Measurements from ENCODE around the gene ITPRID1. TPM values are rescaled to one million over a fixed set of nuclear protein-coding genes. Genes with fewer than 3 reads are reported as not detected.

The ITPRID1 gene
- total RNA-seq, 1 experiment from 2014 or later: not detected

GRCh38 chr7:31562002-31562401 is 48.1 kb downstream of the ITPRID1 start:
- Histone ChIP-seq H3K27ac (ENCODE audit: low read length) (no peak overlapping the region), H3K27me3 (ENCODE audit: low read length) (peaks cover 80% of the 10 kb centered on the region), H3K4me2 (ENCODE audit: low read length) (no peak overlapping the region), H3K9me2 (replicated peaks; ENCODE audit: low read length) (no peaks in the 10 kb centered on the region), H3K4me1 (ENCODE audit: insufficient read depth, low read length) (no peaks in the 10 kb centered on the region), H3F3A (ENCODE audit: low read length, unreplicated experiment) (no peaks in the 10 kb centered on the region), H3K36me3 (ENCODE audit: low read depth, low read length) (no peaks in the 10 kb centered on the region), H3K4me3 (ENCODE audit: low read length) (no peak overlapping the region), H4K20me1 (ENCODE audit: low read length) (no peaks in the 10 kb centered on the region), H2AFZ (ENCODE audit: low read length) (no peak overlapping the region), H3K9ac (ENCODE audit: low read length) (no peak overlapping the region), H3K79me2 (ENCODE audit: low read length) (no peaks in the 10 kb centered on the region), H3K9me3 (ENCODE audit: low read length) (no peaks in the 10 kb centered on the region)
- ATAC-seq (no peak), DNase-seq (no peak)
- ChIA-PET POLR2A (ENCODE audit: unreplicated experiment) (no interaction called here), CTCF (no interaction called here)
- no TSS peak for BruUV-seq (replicated peaks)
- TF ChIP-seq, protein P1, sequence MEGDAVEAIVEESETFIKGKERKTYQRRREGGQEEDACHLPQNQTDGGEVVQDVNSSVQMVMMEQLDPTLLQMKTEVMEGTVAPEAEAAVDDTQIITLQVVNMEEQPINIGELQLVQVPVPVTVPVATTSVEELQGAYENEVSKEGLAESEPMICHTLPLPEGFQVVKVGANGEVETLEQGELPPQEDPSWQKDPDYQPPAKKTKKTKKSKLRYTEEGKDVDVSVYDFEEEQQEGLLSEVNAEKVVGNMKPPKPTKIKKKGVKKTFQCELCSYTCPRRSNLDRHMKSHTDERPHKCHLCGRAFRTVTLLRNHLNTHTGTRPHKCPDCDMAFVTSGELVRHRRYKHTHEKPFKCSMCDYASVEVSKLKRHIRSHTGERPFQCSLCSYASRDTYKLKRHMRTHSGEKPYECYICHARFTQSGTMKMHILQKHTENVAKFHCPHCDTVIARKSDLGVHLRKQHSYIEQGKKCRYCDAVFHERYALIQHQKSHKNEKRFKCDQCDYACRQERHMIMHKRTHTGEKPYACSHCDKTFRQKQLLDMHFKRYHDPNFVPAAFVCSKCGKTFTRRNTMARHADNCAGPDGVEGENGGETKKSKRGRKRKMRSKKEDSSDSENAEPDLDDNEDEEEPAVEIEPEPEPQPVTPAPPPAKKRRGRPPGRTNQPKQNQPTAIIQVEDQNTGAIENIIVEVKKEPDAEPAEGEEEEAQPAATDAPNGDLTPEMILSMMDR (conservative IDR thresholded peaks at IDR 0.05; ENCODE audit: low read depth, low read length): no peak
- TF ChIP-seq EZH2phosphoT487 (IDR thresholded peaks at IDR 0.05; ENCODE audit: borderline replicate concordance, low read length) (no peak), EZH2 (IDR thresholded peaks at IDR 0.05; ENCODE audit: low read length, unreplicated experiment) (no peak)
- intact Hi-C loops (cut with micrococcal nuclease): no loop called here

DNA sequence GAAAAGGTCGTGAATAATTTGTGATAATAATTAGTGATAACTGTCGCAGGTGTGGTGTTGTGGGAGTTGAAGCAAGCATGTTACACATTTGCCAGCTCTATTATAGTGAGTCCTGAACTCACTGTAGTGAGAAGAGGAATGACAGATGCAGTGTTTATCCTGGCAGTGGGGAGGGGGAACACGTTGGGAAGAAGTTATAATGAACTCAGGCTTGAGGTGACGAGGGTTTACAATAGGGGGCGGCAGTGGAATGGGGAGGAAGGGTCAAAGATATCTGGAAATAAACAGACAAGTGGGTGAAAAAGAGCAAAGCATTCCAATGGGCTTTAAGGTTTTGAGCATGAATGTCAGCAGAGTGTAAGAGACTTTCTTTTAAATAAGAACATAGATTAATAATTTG is 49.6 kb downstream of the ITPRID1 start:
- no peak for ATAC-seq
- no peak for DNase-seq
- no peaks in the 10 kb centered on the region for H3K9me2 ChIP-seq (replicated peaks; ENCODE audit: low read length)
- no peaks in the 10 kb centered on the region for H3K9me3 ChIP-seq (ENCODE audit: low read length)
- no peaks in the 10 kb centered on the region for H4K20me1 ChIP-seq (ENCODE audit: low read length)
- POLR2A ChIA-PET (ENCODE audit: unreplicated experiment): no interaction called here
- H3F3A ChIP-seq (ENCODE audit: low read length, unreplicated experiment): no peaks in the 10 kb centered on the region
- TF ChIP-seq EZH2 (IDR thresholded peaks at IDR 0.05; ENCODE audit: low read length, unreplicated experiment) (no peak), EZH2phosphoT487 (IDR thresholded peaks at IDR 0.05; ENCODE audit: borderline replicate concordance, low read length) (no peak)
- H3K4me2 ChIP-seq (ENCODE audit: low read length): no peak overlapping the region
- no peaks in the 10 kb centered on the region for H3K79me2 ChIP-seq (ENCODE audit: low read length)
- H3K27me3 ChIP-seq (ENCODE audit: low read length): peaks cover 85% of the 10 kb centered on the region
- no peak overlapping the region for H2AFZ ChIP-seq (ENCODE audit: low read length)
- BruUV-seq (replicated peaks): no TSS peak
- H3K36me3 ChIP-seq (ENCODE audit: low read depth, low read length): no peaks in the 10 kb centered on the region
- CTCF ChIA-PET: no interaction called here
- H3K4me1 ChIP-seq (ENCODE audit: insufficient read depth, low read length): no peaks in the 10 kb centered on the region
- no peak overlapping the region for H3K27ac ChIP-seq (ENCODE audit: low read length)
- intact Hi-C loops (cut with micrococcal nuclease): no loop called here
- no peak overlapping the region for H3K9ac ChIP-seq (ENCODE audit: low read length)
- no peak overlapping the region for H3K4me3 ChIP-seq (ENCODE audit: low read length)

DNA sequence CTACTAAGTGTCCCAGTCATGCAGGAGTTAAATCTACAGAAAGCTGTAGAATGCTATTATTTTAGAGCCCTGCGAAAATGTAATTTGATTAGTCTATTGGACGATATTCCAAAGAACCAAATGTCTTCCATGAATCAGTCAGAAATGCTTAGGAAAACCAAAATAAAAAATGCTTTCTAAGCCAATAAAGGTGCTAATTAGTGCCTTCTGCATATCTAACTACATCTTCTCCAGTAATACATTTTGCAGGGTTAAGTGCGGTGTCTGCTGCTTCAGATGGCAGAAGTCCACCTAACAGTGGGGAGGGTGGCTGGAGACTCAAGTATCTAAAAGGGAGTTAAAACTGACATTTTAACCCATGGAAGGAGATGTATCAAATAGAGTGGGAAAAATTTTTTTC is 50.1 kb downstream of the ITPRID1 start:
- ChIA-PET CTCF (no interaction called here), POLR2A (ENCODE audit: unreplicated experiment) (no interaction called here)
- intact Hi-C loops (cut with micrococcal nuclease): no loop called here
- Histone ChIP-seq H3K4me1 (ENCODE audit: insufficient read depth, low read length) (no peaks in the 10 kb centered on the region), H3K9ac (ENCODE audit: low read length) (no peak overlapping the region), H4K20me1 (ENCODE audit: low read length) (no peaks in the 10 kb centered on the region), H3F3A (ENCODE audit: low read length, unreplicated experiment) (no peaks in the 10 kb centered on the region), H3K9me2 (replicated peaks; ENCODE audit: low read length) (no peaks in the 10 kb centered on the region), H3K36me3 (ENCODE audit: low read depth, low read length) (no peaks in the 10 kb centered on the region), H3K27ac (ENCODE audit: low read length) (no peak overlapping the region), H3K4me2 (ENCODE audit: low read length) (no peak overlapping the region), H3K9me3 (ENCODE audit: low read length) (no peaks in the 10 kb centered on the region), H3K27me3 (ENCODE audit: low read length) (peaks cover 89% of the 10 kb centered on the region), H2AFZ (ENCODE audit: low read length) (no peak overlapping the region), H3K4me3 (ENCODE audit: low read length) (no peak overlapping the region), H3K79me2 (ENCODE audit: low read length) (no peaks in the 10 kb centered on the region)
- ATAC-seq (no peak), DNase-seq (no peak)
- TF ChIP-seq, protein P1 (conservative IDR thresholded peaks at IDR 0.05; ENCODE audit: low read depth, low read length): no peak
- TF ChIP-seq EZH2 (IDR thresholded peaks at IDR 0.05; ENCODE audit: low read length, unreplicated experiment) (no peak), EZH2phosphoT487 (IDR thresholded peaks at IDR 0.05; ENCODE audit: borderline replicate concordance, low read length) (no peak)
- BruUV-seq (replicated peaks): no TSS peak
